SU-DHL-6 (cell line): ENCODE results near the gene FOXN3.

Experiments used
- H2AFZ ChIP-seq: fragments of 200-600 bp; sonication (generic); 2 replicates; pipeline ENCODE4 v1.6.1; 2014; ENCODE audit warnings: low read depth, mild to moderate bottlenecking, moderate library complexity, mixed read lengths, antibody characterized with exemption, low read length; ENCODE audit not compliant: severe bottlenecking
- H3F3A ChIP-seq: fragments of 200-600 bp; shearing (Covaris generic); 2 replicates; pipeline ENCODE4 v1.6.0; 2016; ENCODE audit warnings: antibody characterized with exemption, mild to moderate bottlenecking; ENCODE audit not compliant: insufficient read depth
- H3K27ac ChIP-seq: fragments of 200-600 bp; sonication (generic); 2 replicates; pipeline ENCODE4 v1.5.1; 2016; ENCODE audit warnings: low read depth, mild to moderate bottlenecking, low read length, moderate library complexity, mixed read lengths
- H3K27me3 ChIP-seq: fragments of 200-600 bp; sonication (generic), shearing (Covaris generic); 2 replicates; pipeline ENCODE4 v1.6.0; 2014; ENCODE audit warnings: mild to moderate bottlenecking, low read length
- H3K36me3 ChIP-seq: fragments of 200-600 bp; sonication (generic); 2 replicates; pipeline ENCODE4 v1.6.1; 2014; ENCODE audit warnings: mild to moderate bottlenecking, low read length, mixed read lengths
- H3K4me2 ChIP-seq: fragments of 300-600, 200-600 bp; shearing (Covaris generic), sonication (generic); 2 replicates; pipeline ENCODE4 v1.6.0; 2014; ENCODE audit warnings: low read length, low read depth, mild to moderate bottlenecking; ENCODE audit not compliant: poor library complexity, severe bottlenecking
- H3K4me3 ChIP-seq: fragments of 200-600 bp; sonication (generic); 2 replicates; pipeline ENCODE4 v1.5.1; 2014; ENCODE audit warnings: antibody characterized with exemption, low read length, mild to moderate bottlenecking, mixed read lengths; ENCODE audit not compliant: insufficient read depth, poor library complexity, severe bottlenecking
- H3K79me2 ChIP-seq: fragments of 200-600 bp; sonication (generic); 2 replicates; pipeline ENCODE4 v1.6.1; 2014; ENCODE audit warnings: mild to moderate bottlenecking, low read length, moderate library complexity; ENCODE audit not compliant: insufficient read depth
- H3K9ac ChIP-seq: fragments of 200-600 bp; sonication (generic); 2 replicates; pipeline ENCODE4 v1.7.0; 2014; ENCODE audit warnings: mild to moderate bottlenecking, low read length
- H3K9me2 ChIP-seq: fragments of 200-600 bp; sonication (generic); replicated peaks from 2 replicates; pipeline ENCODE4 v1.6.1; 2014; ENCODE audit warnings: low read length; ENCODE audit not compliant: insufficient read depth
- H3K9me3 ChIP-seq: fragments of 200-600 bp; sonication (generic); 2 replicates; pipeline ENCODE4 v1.6.1; 2014; ENCODE audit warnings: low read length, mixed read lengths; ENCODE audit not compliant: insufficient read depth
- H4K20me1 ChIP-seq: fragments of 200-600 bp; sonication (generic); 2 replicates; pipeline ENCODE4 v1.6.1; 2014; ENCODE audit warnings: low read depth, mild to moderate bottlenecking, antibody characterized with exemption, low read length, moderate library complexity, mixed read lengths
- EZH2phosphoT487 ChIP-seq: fragments of 200-600 bp; sonication (generic), shearing (Covaris generic); conservative IDR thresholded peaks from 2 replicates; pipeline ENCODE4 v1.6.1; 2018; ENCODE audit warnings: mild to moderate bottlenecking, antibody characterized with exemption, low read length, moderate library complexity, mixed read lengths
- TF ChIP-seq, protein P1 (sequence below): fragments of 200-600 bp; sonication (generic); IDR thresholded peaks from one replicate; pipeline ENCODE4 v1.5.1; 2017; ENCODE audit warnings: antibody characterized with exemption, mild to moderate bottlenecking, low read length, moderate library complexity; ENCODE audit not compliant: insufficient read depth, poor library complexity, severe bottlenecking

FOXN3 gene

DNA sequence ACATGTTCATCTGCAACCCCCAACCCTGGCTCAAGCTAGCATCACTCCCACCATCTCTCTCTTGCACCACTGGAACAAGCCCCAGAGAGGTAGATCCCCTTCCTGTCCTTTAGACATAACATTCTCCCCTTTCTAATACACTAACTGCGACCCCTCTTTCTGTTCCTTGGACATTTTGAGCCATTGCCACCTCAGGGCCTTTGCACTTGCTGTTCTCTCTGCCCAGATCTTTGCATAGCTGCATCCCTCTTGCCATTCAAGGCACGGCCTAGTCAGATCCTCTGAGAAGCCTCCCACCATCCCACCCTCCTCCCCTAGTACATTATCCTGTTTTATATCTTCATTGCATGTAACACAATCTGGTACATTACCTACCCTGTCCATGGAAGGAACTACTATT, 16.5 kb downstream of the FOXN3 start:
- Histone ChIP-seq H3F3A (0 out of 2 replicates have a peak, but pooled peaks cover 3% of the 10 kb centered on the region), H3K27me3 (no peaks in the 10 kb centered on the region), H3K27ac (no peak overlapping the region), H3K4me3 (no peak overlapping the region), H3K9me2 (no peaks in the 10 kb centered on the region), H4K20me1 (no peaks in the 10 kb centered on the region; the same call in 1 of the 2 replicates), H3K36me3 (0 out of 2 replicates have a peak, but pooled peaks cover 2% of the 10 kb centered on the region), H3K4me2 (no peak overlapping the region), H3K79me2 (peaks cover 100% of the 10 kb centered on the region), H2AFZ (no peak overlapping the region), H3K9me3 (no peaks in the 10 kb centered on the region), H3K9ac (no peak overlapping the region)
- TF ChIP-seq EZH2phosphoT487, result no peak
- TF ChIP-seq, protein P1, sequence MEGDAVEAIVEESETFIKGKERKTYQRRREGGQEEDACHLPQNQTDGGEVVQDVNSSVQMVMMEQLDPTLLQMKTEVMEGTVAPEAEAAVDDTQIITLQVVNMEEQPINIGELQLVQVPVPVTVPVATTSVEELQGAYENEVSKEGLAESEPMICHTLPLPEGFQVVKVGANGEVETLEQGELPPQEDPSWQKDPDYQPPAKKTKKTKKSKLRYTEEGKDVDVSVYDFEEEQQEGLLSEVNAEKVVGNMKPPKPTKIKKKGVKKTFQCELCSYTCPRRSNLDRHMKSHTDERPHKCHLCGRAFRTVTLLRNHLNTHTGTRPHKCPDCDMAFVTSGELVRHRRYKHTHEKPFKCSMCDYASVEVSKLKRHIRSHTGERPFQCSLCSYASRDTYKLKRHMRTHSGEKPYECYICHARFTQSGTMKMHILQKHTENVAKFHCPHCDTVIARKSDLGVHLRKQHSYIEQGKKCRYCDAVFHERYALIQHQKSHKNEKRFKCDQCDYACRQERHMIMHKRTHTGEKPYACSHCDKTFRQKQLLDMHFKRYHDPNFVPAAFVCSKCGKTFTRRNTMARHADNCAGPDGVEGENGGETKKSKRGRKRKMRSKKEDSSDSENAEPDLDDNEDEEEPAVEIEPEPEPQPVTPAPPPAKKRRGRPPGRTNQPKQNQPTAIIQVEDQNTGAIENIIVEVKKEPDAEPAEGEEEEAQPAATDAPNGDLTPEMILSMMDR, result no peak

DNA sequence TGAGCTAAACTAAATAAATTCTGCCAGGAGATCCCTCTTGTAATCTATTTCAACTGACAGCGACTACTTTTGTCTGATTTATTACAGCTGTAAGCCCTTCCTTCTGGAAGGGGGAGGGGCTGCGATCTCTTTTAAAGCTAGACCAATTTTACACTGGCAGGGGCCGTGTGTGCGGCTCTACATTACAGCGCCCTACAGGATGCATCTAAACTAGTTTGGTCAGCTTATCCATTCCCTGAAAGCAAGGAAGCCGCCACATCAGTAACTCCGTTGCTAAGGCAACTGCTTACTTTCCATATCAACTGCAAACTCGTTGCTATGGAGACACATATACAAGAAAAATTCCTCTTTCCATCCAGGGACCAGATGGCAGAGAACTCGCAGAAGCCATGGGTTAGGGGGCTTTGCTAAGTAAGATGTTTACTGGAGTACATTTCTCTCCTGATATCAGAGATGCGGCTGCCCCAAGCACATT, 17.4 kb downstream of the FOXN3 start:
- peaks cover 100% of the 10 kb centered on the region for H3K79me2 ChIP-seq
- TF ChIP-seq, protein P1, result no peak
- no peak for TF ChIP-seq EZH2phosphoT487
- H3K36me3 ChIP-seq, result 0 out of 2 replicates have a peak, but pooled peaks cover 2% of the 10 kb centered on the region
- H3K9me3 ChIP-seq, result no peaks in the 10 kb centered on the region
- H3K4me2 ChIP-seq, result no peak overlapping the region
- no peaks in the 10 kb centered on the region for H3K9me2 ChIP-seq
- H4K20me1 ChIP-seq, result no peaks in the 10 kb centered on the region; the same call in 1 of the 2 replicates
- no peak overlapping the region for H3K27ac ChIP-seq
- no peak overlapping the region for H3K4me3 ChIP-seq
- no peaks in the 10 kb centered on the region for H3K27me3 ChIP-seq
- no peak overlapping the region for H2AFZ ChIP-seq
- H3F3A ChIP-seq, result 0 out of 2 replicates have a peak, but pooled peaks cover 3% of the 10 kb centered on the region
- H3K9ac ChIP-seq, result no peak overlapping the region

GRCh38 chr14:89399157-89399556, 17.9 kb downstream of the FOXN3 start:
- 0 out of 2 replicates have a peak, but pooled peaks cover 2% of the 10 kb centered on the region for H3K36me3 ChIP-seq
- no peaks in the 10 kb centered on the region; the same call in 1 of the 2 replicates for H4K20me1 ChIP-seq
- H3K9ac ChIP-seq, result no peak overlapping the region
- no peak overlapping the region for H3K4me2 ChIP-seq
- 0 out of 2 replicates have a peak, but pooled peaks cover 3% of the 10 kb centered on the region for H3F3A ChIP-seq
- no peaks in the 10 kb centered on the region for H3K9me3 ChIP-seq
- H3K27ac ChIP-seq, result no peak overlapping the region
- H2AFZ ChIP-seq, result no peak overlapping the region
- no peak for TF ChIP-seq EZH2phosphoT487
- TF ChIP-seq, protein P1, result no peak
- H3K9me2 ChIP-seq, result no peaks in the 10 kb centered on the region
- H3K4me3 ChIP-seq, result no peak overlapping the region
- H3K79me2 ChIP-seq, result peaks cover 100% of the 10 kb centered on the region
- no peaks in the 10 kb centered on the region for H3K27me3 ChIP-seq
